Body of pancreas (tissue), 4 donors: ENCODE measurements around the gene MCIDAS.

Experiments used
- POLR2A ChIP-seq, 3 donors: fragments of 450-650 bp; IDR thresholded peaks; one replicate each; pipeline ENCODE4 v1.6.1; 2016; ENCODE audit warnings: antibody characterized with exemption in 3 of 3, mild to moderate bottlenecking in 2 of 3
- TF ChIP-seq, protein P1 (sequence below), 7 experiments: fragments of 450-650 bp in 4 of 7; fragments of 200-600 bp in 3 of 7; sonication (generic) in 3 of 7; IDR thresholded peaks; one replicate each; pipeline ENCODE4 v1.5.1; 2016 to 2019; ENCODE audit warnings: antibody characterized with exemption in 7 of 7

DNA sequence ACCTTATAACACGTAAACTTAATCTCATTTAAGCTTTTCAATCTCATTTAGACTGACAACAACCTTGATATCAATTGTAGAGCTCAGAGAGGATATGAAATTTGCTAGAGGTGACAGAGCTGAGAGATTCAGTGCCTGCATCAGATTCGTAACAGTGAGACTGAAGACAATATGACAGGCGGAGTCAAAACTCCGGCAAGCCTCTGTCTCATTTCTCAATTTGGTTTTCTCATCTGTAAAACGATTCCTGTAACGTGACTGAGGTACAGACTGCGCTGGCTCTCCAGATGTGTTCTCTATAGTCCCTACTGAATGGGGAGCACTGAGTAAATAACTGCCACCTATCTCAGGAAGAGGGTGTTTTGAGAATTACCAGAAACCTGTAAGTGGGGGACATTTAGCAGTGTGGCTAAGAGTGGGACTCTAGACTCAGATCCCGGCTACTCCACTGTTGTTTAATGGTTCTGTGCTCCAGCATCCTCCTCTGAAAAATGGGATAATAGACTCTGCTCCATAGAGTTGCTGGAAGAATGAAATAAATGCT, 3.0 kb upstream of the MCIDAS start:
- TF ChIP-seq, protein P1, sequence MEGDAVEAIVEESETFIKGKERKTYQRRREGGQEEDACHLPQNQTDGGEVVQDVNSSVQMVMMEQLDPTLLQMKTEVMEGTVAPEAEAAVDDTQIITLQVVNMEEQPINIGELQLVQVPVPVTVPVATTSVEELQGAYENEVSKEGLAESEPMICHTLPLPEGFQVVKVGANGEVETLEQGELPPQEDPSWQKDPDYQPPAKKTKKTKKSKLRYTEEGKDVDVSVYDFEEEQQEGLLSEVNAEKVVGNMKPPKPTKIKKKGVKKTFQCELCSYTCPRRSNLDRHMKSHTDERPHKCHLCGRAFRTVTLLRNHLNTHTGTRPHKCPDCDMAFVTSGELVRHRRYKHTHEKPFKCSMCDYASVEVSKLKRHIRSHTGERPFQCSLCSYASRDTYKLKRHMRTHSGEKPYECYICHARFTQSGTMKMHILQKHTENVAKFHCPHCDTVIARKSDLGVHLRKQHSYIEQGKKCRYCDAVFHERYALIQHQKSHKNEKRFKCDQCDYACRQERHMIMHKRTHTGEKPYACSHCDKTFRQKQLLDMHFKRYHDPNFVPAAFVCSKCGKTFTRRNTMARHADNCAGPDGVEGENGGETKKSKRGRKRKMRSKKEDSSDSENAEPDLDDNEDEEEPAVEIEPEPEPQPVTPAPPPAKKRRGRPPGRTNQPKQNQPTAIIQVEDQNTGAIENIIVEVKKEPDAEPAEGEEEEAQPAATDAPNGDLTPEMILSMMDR (IDR thresholded peaks at IDR 0.05), result no peak
- TF ChIP-seq POLR2A (IDR thresholded peaks at IDR 0.05), result no peak
